Measurements from ENCODE around the gene ST3GAL3. TPM values are rescaled to one million over a fixed set of nuclear protein-coding genes. Genes with fewer than 3 reads are reported as not detected.

Gene ST3GAL3
- total RNA-seq, 1 donor from 2014 or later: 15.2 TPM

DNA sequence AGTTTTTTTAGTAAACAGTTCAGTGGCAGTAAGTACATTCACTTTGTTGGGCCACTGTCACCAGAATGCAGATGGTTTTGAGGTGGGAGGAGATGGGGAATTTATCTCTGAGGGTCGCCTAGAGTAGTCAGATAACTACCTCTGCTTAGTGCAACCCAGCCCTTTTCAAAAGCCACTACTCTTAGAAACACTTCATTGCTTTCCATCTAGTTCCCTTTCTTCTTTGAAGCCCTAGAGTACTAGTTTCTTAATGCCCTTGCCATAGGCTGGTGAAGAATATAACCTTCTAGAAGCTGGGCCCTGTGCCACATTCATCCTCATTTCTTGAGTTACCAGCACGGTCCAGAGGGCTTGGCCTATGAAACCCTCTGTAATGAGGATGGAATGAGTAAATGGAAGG lies 28.4 kb upstream of the ST3GAL3 start:
- no peaks in the 10 kb centered on the region for H3K27me3 Mint-ChIP-seq (ENCODE audit: low read depth)
- H3K36me3 Mint-ChIP-seq (ENCODE audit: low read depth): peaks cover 29% of the 10 kb centered on the region
- H3K9me3 Mint-ChIP-seq (ENCODE audit: low read depth): no peaks in the 10 kb centered on the region
- no peaks in the 10 kb centered on the region for H3K4me1 Mint-ChIP-seq (ENCODE audit: low read depth)
- no peak overlapping the region for H3K27ac Mint-ChIP-seq (ENCODE audit: unreplicated experiment)
- no peak overlapping the region for H3K4me3 Mint-ChIP-seq (ENCODE audit: unreplicated experiment)
- TF ChIP-seq, protein P1, sequence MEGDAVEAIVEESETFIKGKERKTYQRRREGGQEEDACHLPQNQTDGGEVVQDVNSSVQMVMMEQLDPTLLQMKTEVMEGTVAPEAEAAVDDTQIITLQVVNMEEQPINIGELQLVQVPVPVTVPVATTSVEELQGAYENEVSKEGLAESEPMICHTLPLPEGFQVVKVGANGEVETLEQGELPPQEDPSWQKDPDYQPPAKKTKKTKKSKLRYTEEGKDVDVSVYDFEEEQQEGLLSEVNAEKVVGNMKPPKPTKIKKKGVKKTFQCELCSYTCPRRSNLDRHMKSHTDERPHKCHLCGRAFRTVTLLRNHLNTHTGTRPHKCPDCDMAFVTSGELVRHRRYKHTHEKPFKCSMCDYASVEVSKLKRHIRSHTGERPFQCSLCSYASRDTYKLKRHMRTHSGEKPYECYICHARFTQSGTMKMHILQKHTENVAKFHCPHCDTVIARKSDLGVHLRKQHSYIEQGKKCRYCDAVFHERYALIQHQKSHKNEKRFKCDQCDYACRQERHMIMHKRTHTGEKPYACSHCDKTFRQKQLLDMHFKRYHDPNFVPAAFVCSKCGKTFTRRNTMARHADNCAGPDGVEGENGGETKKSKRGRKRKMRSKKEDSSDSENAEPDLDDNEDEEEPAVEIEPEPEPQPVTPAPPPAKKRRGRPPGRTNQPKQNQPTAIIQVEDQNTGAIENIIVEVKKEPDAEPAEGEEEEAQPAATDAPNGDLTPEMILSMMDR (IDR thresholded peaks at IDR 0.05): no peak
- no peak for DNase-seq (ENCODE audit: low spot score)

DNA sequence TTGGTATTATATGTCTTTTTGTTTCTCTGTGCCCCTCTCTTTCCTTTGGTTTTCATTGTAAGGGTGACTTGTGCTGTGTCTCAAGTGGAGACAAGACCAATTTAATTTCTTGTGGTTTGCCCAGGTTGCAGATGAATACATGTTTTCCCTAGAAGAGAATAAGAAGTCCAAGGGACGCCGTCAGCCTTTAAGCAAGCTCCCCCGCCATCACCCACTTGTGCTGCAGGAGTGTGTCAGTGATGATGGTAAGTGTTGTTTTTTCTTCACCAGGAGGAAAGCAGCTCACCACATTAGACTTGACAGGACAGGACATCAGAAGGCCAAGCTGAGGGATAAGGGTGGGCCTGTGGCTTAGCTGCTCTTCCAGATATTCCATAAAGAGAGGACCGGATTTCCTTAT lies 23.8 kb upstream of the ST3GAL3 start:
- H3K27ac Mint-ChIP-seq (ENCODE audit: unreplicated experiment): no peak overlapping the region
- no peak for DNase-seq (ENCODE audit: low spot score)
- H3K4me1 Mint-ChIP-seq (ENCODE audit: low read depth): peaks cover 14% of the 10 kb centered on the region
- TF ChIP-seq, protein P1 (IDR thresholded peaks at IDR 0.05): no peak
- peaks cover 39% of the 10 kb centered on the region for H3K36me3 Mint-ChIP-seq (ENCODE audit: low read depth)
- H3K4me3 Mint-ChIP-seq (ENCODE audit: unreplicated experiment): no peak overlapping the region
- H3K27me3 Mint-ChIP-seq (ENCODE audit: low read depth): no peaks in the 10 kb centered on the region
- no peaks in the 10 kb centered on the region for H3K9me3 Mint-ChIP-seq (ENCODE audit: low read depth)

DNA sequence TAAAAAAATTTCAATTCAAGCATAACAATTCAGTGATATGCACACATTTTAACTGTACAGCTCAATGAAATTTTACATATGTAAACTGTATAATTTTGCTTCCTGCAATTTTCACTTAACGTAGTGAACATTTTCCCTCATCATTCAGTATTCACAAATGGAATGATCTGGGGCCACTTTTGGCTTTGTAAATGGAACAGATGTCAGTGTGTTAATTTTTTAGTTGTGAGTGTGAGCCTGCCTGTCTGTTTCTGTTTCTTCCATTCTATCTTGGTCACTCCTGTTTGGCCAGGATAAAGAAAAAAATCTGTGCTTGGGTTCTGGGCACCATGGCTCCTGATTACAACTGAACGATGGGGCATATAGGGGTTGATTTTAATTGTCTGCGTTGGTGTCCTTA lies 20.5 kb upstream of the ST3GAL3 start:
- no peak for DNase-seq (ENCODE audit: low spot score)
- H3K27ac Mint-ChIP-seq (ENCODE audit: unreplicated experiment): peak overlapping the region; percentile 62
- H3K4me3 Mint-ChIP-seq (ENCODE audit: unreplicated experiment): no peak overlapping the region
- H3K27me3 Mint-ChIP-seq (ENCODE audit: low read depth): no peaks in the 10 kb centered on the region
- H3K9me3 Mint-ChIP-seq (ENCODE audit: low read depth): no peaks in the 10 kb centered on the region
- peaks cover 14% of the 10 kb centered on the region for H3K4me1 Mint-ChIP-seq (ENCODE audit: low read depth)
- TF ChIP-seq, protein P1 (IDR thresholded peaks at IDR 0.05): no peak
- peaks cover 59% of the 10 kb centered on the region for H3K36me3 Mint-ChIP-seq (ENCODE audit: low read depth)

DNA sequence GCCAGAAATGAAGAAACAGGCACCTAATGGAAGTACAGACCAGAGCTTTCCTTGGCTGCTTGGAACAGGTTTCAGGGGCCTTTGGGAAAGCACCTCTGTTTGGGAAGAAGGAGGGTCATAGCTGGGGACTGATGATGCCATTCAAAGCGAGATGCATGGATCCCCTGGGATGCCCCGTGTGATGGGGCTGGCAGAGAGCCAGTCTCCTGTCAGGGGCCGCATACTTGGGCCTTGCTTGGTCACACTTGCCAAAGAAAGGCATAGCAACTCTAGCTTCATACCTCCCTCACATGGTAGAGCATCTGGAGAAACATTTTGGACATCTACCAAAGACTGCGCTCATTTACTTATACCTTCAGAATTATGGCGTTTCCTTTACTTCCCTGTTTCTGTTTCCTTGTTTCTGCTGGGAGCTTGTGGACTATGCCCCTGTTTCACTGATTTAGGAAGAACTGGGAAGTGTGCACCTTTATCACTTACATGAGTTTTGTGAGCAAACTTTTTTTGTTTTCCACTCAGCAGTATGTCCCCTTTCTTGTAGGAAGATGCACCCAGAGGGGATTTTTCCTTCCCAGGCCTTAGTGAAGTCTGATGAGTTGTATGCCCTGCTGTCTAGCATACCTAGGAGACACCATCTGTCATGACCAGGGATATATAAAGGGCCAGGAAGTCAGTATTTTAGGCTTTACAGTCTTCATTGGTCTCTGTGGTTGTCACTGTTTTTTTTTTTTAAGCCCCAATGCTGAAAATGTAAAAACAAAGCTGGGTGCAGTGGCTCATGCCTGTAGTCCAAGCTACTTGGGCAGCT lies 19.8 kb upstream of the ST3GAL3 start:
- peaks cover 64% of the 10 kb centered on the region for H3K36me3 Mint-ChIP-seq (ENCODE audit: low read depth)
- TF ChIP-seq, protein P1 (IDR thresholded peaks at IDR 0.05): no peak
- DNase-seq (ENCODE audit: low spot score): no peak
- no peaks in the 10 kb centered on the region for H3K27me3 Mint-ChIP-seq (ENCODE audit: low read depth)
- peaks cover 14% of the 10 kb centered on the region for H3K4me1 Mint-ChIP-seq (ENCODE audit: low read depth)
- H3K4me3 Mint-ChIP-seq (ENCODE audit: unreplicated experiment): no peak overlapping the region
- H3K27ac Mint-ChIP-seq (ENCODE audit: unreplicated experiment): peak overlapping the region; percentile 62
- no peaks in the 10 kb centered on the region for H3K9me3 Mint-ChIP-seq (ENCODE audit: low read depth)

DNA sequence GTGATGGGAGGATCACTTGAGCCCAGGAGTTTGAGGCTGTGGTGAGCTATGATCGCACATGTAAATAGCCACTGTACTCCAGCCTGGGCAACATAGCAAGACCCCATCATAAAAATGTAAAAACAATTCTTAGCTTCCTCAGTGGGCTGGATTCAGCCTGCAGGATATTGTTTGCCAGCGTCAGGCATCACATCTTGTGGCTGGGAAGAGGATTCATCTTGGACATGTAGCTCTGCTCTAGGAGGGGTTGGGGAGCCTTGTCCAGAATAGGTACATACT lies 19.3 kb upstream of the ST3GAL3 start:
- no peaks in the 10 kb centered on the region for H3K9me3 Mint-ChIP-seq (ENCODE audit: low read depth)
- H3K27ac Mint-ChIP-seq (ENCODE audit: unreplicated experiment): no peak overlapping the region
- H3K36me3 Mint-ChIP-seq (ENCODE audit: low read depth): peaks cover 70% of the 10 kb centered on the region
- no peak overlapping the region for H3K4me3 Mint-ChIP-seq (ENCODE audit: unreplicated experiment)
- DNase-seq (ENCODE audit: low spot score): no peak
- H3K4me1 Mint-ChIP-seq (ENCODE audit: low read depth): peaks cover 14% of the 10 kb centered on the region
- TF ChIP-seq, protein P1 (IDR thresholded peaks at IDR 0.05): no peak
- H3K27me3 Mint-ChIP-seq (ENCODE audit: low read depth): no peaks in the 10 kb centered on the region
